OCI-M1 (cell line): ENCODE data around the gene DHRS7C.

ENCODE experiments used
- DNase-seq: peaks from one replicate; lab custom pipeline; 2025; lab: John Stamatoyannopoulos, UW

Gene DHRS7C

GRCh38 chr17:9790889-9791876 is at the start of gene DHRS7C:
DHRS7C (minus strand) TSS chr17:9791592; CDS start chr17:9791284, 308 bp downstream.
- DNase-seq: no peak

GRCh38 chr17:9839433-9839832 is 48.0 kb upstream of the DHRS7C start:
- DNase-seq: no peak

GRCh38 chr17:9837551-9838471 is 46.4 kb upstream of the DHRS7C start:
- no peak for DNase-seq

GRCh38 chr17:9833922-9834321 is 42.5 kb upstream of the DHRS7C start:
- DNase-seq: no peak

GRCh38 chr17:9830711-9831110 is 39.3 kb upstream of the DHRS7C start:
- DNase-seq: no peak

- no peak for DNase-seq
Observed at GRCh38 chr17:9829343-9829742, 38.0 kb upstream of the DHRS7C start.

GRCh38 chr17:9828296-9829295 is 37.2 kb upstream of the DHRS7C start:
- no peak for DNase-seq

- no peak for DNase-seq
Observed at GRCh38 chr17:9825641-9826150, 34.3 kb upstream of the DHRS7C start, which contains the start of gene GLP2R. GLP2R (plus strand) TSS chr17:9825924; CDS start chr17:9826064, 140 bp downstream.

GRCh38 chr17:9824797-9825338 is 33.5 kb upstream of the DHRS7C start:
- DNase-seq: no peak

- no peak for DNase-seq
Observed at GRCh38 chr17:9824094-9824493, 32.7 kb upstream of the DHRS7C start.

GRCh38 chr17:9821921-9822320 is 30.5 kb upstream of the DHRS7C start, which contains the start of gene GSG1L2:
GSG1L2 (minus strand) TSS chr17:9822079; CDS start chr17:9822071, 8 bp downstream.
- DNase-seq: no peak

GRCh38 chr17:9820448-9820847 is 29.1 kb upstream of the DHRS7C start:
- DNase-seq: no peak

GRCh38 chr17:9818760-9819159 is 27.4 kb upstream of the DHRS7C start:
- DNase-seq: no peak

GRCh38 chr17:9817086-9817485 is 25.7 kb upstream of the DHRS7C start:
- DNase-seq: no peak

GRCh38 chr17:9816472-9816871 is 25.1 kb upstream of the DHRS7C start:
- DNase-seq: no peak

- no peak for DNase-seq
Observed at GRCh38 chr17:9814337-9814945, 23.0 kb upstream of the DHRS7C start.

- DNase-seq: no peak
Observed at GRCh38 chr17:9813166-9813565, 21.8 kb upstream of the DHRS7C start.

GRCh38 chr17:9811537-9811936 is 20.1 kb upstream of the DHRS7C start:
- no peak for DNase-seq

- DNase-seq: no peak
Observed at GRCh38 chr17:9811086-9811485, 19.7 kb upstream of the DHRS7C start.
